ENCODE data around the gene WTIP. TPM values are rescaled to one million over a fixed set of nuclear protein-coding genes. Genes with fewer than 3 reads are reported as not detected.

Gene WTIP
- total and polyA plus RNA-seq, 2 of the 4 experiments (the other 2 are of a cell fraction) = 30.3 to 48.9 TPM

DNA sequence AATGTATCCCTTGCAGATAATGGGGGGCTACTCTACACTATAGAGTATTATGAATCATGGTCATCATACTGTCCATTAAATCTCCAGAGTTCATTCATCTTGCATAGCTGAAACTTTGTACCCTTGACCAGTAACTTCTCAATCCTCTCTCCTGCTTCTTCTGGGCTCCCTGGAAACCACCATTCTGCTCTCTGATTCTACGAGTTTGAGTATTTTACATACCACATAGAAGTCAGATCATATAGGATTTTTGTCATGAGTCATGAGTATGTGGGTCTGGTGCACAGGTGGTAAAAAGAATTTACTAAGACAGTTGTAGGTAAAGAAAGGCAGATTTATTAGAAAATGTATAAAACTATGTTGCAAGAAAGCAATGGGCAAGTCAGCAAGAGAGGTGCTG lies 41.9 kb downstream of the WTIP start:
- Histone ChIP-seq H2AK5ac (ENCODE audit: low read depth, low read length) (no peak overlapping the region), H3K27me3 (ENCODE audit: control insufficient read depth, insufficient read depth, low read length) (0 out of 2 replicates have a peak, but pooled peaks cover 2% of the 10 kb centered on the region), H2BK5ac (ENCODE audit: low read depth, low read length, poor library complexity, severe bottlenecking) (no peak overlapping the region), H4K8ac (ENCODE audit: low read depth in 2 of 2, low read length in 2 of 2) (no peak overlapping the region), H3K56ac (ENCODE audit: extremely low read depth, insufficient read depth, low read length) (no peak overlapping the region), H3K4me2 (ENCODE audit: low read depth, low read length) (no peak overlapping the region), H3K4me1 (ENCODE audit: control insufficient read depth, insufficient read depth, low read length) (no peaks in the 10 kb centered on the region), H4K20me1 (ENCODE audit: insufficient read depth, low read length) (no peaks in the 10 kb centered on the region), H4K91ac (ENCODE audit: insufficient read depth, low read depth, low read length) (no peak overlapping the region), H2BK120ac (ENCODE audit: low read depth, low read length) (no peak overlapping the region), H2AK9ac (replicated peaks; ENCODE audit: low read depth, low read length, poor library complexity) (no peak overlapping the region), H3K23ac (ENCODE audit: low read depth, low read length) (no peak overlapping the region), H3K4me3 (ENCODE audit: insufficient read depth, low read depth, low read length) (no peak overlapping the region), H3K9ac (ENCODE audit: low read depth, low read length) (no peak overlapping the region), H3K4ac (ENCODE audit: low read depth, low read length) (no peak overlapping the region), H3K79me1 (ENCODE audit: low read depth in 1 of 2, low read length in 2 of 2) (no peaks in the 10 kb centered on the region), H3K9me1 (ENCODE audit: insufficient read depth, low read length) (no peaks in the 10 kb centered on the region), H3K9me3 (ENCODE audit: control insufficient read depth, insufficient read depth, low read length) (no peaks in the 10 kb centered on the region), H3K14ac (replicated peaks; ENCODE audit: low read depth, low read length) (no peak overlapping the region), H3K36me3 (ENCODE audit: control insufficient read depth, insufficient read depth, low read length) (no peaks in the 10 kb centered on the region), H3K18ac (ENCODE audit: low read depth, low read length) (no peak overlapping the region), H4K5ac (ENCODE audit: low read depth, low read length) (no peak overlapping the region), H2BK20ac (ENCODE audit: low read depth, low read length) (no peak overlapping the region), H2AFZ (replicated peaks; ENCODE audit: low read length, poor library complexity) (no peak overlapping the region), H3K27ac (ENCODE audit: insufficient read depth, low read length) (no peak overlapping the region), H2BK15ac (ENCODE audit: low read depth, low read length) (no peak overlapping the region)
- intact Hi-C loops (cut with micrococcal nuclease) = no loop called here
- ChIA-PET POLR2A (ENCODE audit: unreplicated experiment) (no interaction called here), CTCF (no interaction called here)
- TF ChIP-seq RAD21 (IDR thresholded peaks at IDR 0.05; ENCODE audit: low read length) (no peak), MAFK (IDR thresholded peaks at IDR 0.05; ENCODE audit: low read depth, low read length) (no peak), RFX5 (IDR thresholded peaks at IDR 0.05; ENCODE audit: low read depth, low read length) (no peak), RCOR1 (IDR thresholded peaks at IDR 0.05; ENCODE audit: insufficient replicate concordance, low read length) (no peak), MXI1 (IDR thresholded peaks at IDR 0.05; ENCODE audit: borderline replicate concordance, low read depth, low read length) (no peak)
- DNase-seq = no peak
- in situ Hi-C loops (cut with MboI; ENCODE audit: low sequenced_read_pairs) = no loop called here
- WGBS, 2 experiments (ENCODE audit: extremely low coverage in 2 of 2, insufficient read length in 1 of 2) = no CpG with 5 or more reads among the region's 1 CpG
- no peak for ATAC-seq (ENCODE audit: low read depth)
- dilution Hi-C loops (cut with HindIII; ENCODE audit: low sequenced_read_pairs, unreplicated experiment) = no loop called here
- BruUV-seq (replicated peaks) = no TSS peak
